Calu3 (cell line): ENCODE results near the gene MYH9. TPM values are rescaled to one million over a fixed set of nuclear protein-coding genes. Genes with fewer than 3 reads are reported as not detected.
A peak's percentile ranks its signal among the peaks of the same experiment; 100 is the strongest.

Experiments
- Bru-seq: library from RNA; stranded (reverse); fragments of 400-500 nt; gene quantifications from one replicate; lab custom pipeline; 2021; lab: Mats Ljungman, UMichigan
- BruChase-seq, 2 experiments: library from RNA; stranded (reverse); fragments of 400-500 nt; gene quantifications; one replicate each; lab custom pipeline; 2021; lab: Mats Ljungman, UMichigan
- BruUV-seq: library from RNA; stranded (reverse); fragments of 400-500 nt; replicated peaks from 2 replicates; lab custom pipeline; 2021; lab: Mats Ljungman, UMichigan
- CTCF ChIA-PET: fragments of 300-600 bp; sonication (Branson Sonifier 250); formaldehyde crosslinking; loops from one replicate; lab custom pipeline; 2022; ENCODE audit warnings: antibody characterized with exemption; lab: Charles Lee
- DNase-seq: peaks from one replicate; pipeline ENCODE4 v3.0.0; 2022
- H3K27ac Mint-ChIP-seq: one replicate; pipeline ENCODE4 v1.8.0; 2022; ENCODE audit warnings: mixed read lengths; ENCODE audit not compliant: unreplicated experiment
- H3K27me3 Mint-ChIP-seq: one replicate; pipeline ENCODE4 v1.8.0; 2022; ENCODE audit warnings: mixed read lengths; ENCODE audit not compliant: unreplicated experiment
- H3K36me3 Mint-ChIP-seq: one replicate; pipeline ENCODE4 v1.8.0; 2022; ENCODE audit warnings: mild to moderate bottlenecking, moderate library complexity, mixed read lengths; ENCODE audit not compliant: insufficient read depth, unreplicated experiment
- H3K4me1 Mint-ChIP-seq: one replicate; pipeline ENCODE4 v1.8.0; 2022; ENCODE audit warnings: mild to moderate bottlenecking, low read depth, mixed read lengths; ENCODE audit not compliant: unreplicated experiment
- H3K4me3 Mint-ChIP-seq: one replicate; pipeline ENCODE4 v1.8.0; 2022; ENCODE audit warnings: mild to moderate bottlenecking, low read depth, moderate library complexity, mixed read lengths; ENCODE audit not compliant: unreplicated experiment
- H3K9me3 Mint-ChIP-seq: one replicate; pipeline ENCODE4 v1.8.0; 2022; ENCODE audit warnings: low read depth, mixed read lengths; ENCODE audit not compliant: unreplicated experiment
- intact Hi-C: fragments of 100-400 bp; cut with micrococcal nuclease; formaldehyde crosslinking; loops from one replicate; pipeline ENCODE4 v1.10.0; 2022; ENCODE audit not compliant: unreplicated experiment
- long read RNA-seq: library from polyadenylated mRNA; stranded (forward); transcript quantifications from one replicate; pipeline ENCODE4 v2.0.0, GENCODE V29; 2022
- total RNA-seq: library from RNA; stranded (reverse); gene quantifications from 2 replicates; pipeline ENCODE4 v1.2.3, GENCODE V29; 2022
- TF ChIP-seq, protein P1 (sequence below): fragments of 200-600 bp; IDR thresholded peaks from one replicate; pipeline ENCODE4 v1.8.0; 2022; ENCODE audit warnings: antibody characterized with exemption; ENCODE audit not compliant: unreplicated experiment

The MYH9 gene
- total RNA-seq = 526 and 606 TPM in 2 replicates
- Bru-seq, nascent RNA = percentile 95 among the genes with signal in this experiment
- BruChase-seq, experiment 1, labeled RNA remaining after a 6-hour chase = percentile 97 among the genes with signal in this experiment
- BruChase-seq, experiment 2, labeled RNA remaining after a 2-hour chase = percentile 95 among the genes with signal in this experiment
- long read RNA-seq, full-length matches to known transcripts = 70 of 211 reads
- long read RNA-seq, partial matches to known transcripts = 123 of 211 reads
- long read RNA-seq, other reads (novel, unspliced or antisense) = 18 of 211 reads

DNA sequence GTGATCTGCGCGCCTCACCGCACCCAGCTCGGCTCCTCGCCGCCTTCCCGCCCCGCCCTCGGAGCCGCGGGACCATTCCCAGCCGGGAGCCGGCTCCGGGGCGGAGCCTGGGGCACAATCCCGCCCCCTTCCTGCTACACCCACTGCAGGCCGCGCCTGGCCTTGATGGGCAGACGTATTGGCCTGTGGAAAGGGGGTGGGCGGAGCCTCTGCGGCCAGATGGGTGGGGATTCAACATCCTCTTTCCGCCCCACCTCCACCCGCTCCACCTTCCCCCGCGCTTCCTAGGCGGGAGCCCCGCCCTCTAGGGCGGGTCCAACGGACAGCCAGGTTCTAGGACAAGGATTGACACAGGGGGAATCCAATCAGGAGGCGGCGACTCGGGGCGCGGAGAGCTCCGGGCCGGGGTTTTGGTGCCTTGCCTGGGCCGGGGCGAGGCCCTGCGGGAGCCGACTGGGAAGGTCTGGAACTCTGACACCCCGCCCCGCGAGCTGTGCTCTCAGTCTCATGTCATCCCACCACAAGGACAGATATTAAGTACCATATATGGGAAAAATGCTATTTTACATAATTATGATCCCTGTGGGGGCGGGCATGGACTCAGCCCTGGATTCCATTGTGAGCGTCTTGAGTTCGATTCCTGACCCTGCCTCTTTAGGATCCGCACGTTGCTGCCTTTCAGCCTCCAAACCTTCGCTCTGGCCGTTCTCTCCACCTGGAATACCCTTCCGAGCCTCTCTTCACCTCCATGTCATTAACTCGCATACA lies at the start of gene MYH9:
Gene MYH9, minus strand, starts transcription at position 9 of the 768 bp plus-strand sequence. CDS start 38,731 bp downstream, outside the sequence.
- H3K4me1 Mint-ChIP-seq = peaks cover 30% of the 10 kb centered on the region
- TF ChIP-seq, protein P1, sequence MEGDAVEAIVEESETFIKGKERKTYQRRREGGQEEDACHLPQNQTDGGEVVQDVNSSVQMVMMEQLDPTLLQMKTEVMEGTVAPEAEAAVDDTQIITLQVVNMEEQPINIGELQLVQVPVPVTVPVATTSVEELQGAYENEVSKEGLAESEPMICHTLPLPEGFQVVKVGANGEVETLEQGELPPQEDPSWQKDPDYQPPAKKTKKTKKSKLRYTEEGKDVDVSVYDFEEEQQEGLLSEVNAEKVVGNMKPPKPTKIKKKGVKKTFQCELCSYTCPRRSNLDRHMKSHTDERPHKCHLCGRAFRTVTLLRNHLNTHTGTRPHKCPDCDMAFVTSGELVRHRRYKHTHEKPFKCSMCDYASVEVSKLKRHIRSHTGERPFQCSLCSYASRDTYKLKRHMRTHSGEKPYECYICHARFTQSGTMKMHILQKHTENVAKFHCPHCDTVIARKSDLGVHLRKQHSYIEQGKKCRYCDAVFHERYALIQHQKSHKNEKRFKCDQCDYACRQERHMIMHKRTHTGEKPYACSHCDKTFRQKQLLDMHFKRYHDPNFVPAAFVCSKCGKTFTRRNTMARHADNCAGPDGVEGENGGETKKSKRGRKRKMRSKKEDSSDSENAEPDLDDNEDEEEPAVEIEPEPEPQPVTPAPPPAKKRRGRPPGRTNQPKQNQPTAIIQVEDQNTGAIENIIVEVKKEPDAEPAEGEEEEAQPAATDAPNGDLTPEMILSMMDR = no peak
- BruUV-seq = no TSS peak
- no peaks in the 10 kb centered on the region for H3K9me3 Mint-ChIP-seq
- peaks cover 53% of the 10 kb centered on the region for H3K36me3 Mint-ChIP-seq
- CTCF ChIA-PET = interaction anchor here (0.9 to 1.8 kb wide), 11 partner anchors 8 to 94 kb away, joined by 3 to 7 read pairs (median 4); partner anchors contain the start of gene TXN2
- H3K4me3 Mint-ChIP-seq = peak within 1 kb of the TSS; percentile 73
- intact Hi-C loops = loop anchor here (5.0 kb wide), 2 partner anchors 64 to 79 kb away; no protein-coding TSS in a partner anchor
- no peaks in the 10 kb centered on the region for H3K27me3 Mint-ChIP-seq
- H3K27ac Mint-ChIP-seq = peak within 1 kb of the TSS; percentile 82
- peak; percentile 100 for DNase-seq

DNA sequence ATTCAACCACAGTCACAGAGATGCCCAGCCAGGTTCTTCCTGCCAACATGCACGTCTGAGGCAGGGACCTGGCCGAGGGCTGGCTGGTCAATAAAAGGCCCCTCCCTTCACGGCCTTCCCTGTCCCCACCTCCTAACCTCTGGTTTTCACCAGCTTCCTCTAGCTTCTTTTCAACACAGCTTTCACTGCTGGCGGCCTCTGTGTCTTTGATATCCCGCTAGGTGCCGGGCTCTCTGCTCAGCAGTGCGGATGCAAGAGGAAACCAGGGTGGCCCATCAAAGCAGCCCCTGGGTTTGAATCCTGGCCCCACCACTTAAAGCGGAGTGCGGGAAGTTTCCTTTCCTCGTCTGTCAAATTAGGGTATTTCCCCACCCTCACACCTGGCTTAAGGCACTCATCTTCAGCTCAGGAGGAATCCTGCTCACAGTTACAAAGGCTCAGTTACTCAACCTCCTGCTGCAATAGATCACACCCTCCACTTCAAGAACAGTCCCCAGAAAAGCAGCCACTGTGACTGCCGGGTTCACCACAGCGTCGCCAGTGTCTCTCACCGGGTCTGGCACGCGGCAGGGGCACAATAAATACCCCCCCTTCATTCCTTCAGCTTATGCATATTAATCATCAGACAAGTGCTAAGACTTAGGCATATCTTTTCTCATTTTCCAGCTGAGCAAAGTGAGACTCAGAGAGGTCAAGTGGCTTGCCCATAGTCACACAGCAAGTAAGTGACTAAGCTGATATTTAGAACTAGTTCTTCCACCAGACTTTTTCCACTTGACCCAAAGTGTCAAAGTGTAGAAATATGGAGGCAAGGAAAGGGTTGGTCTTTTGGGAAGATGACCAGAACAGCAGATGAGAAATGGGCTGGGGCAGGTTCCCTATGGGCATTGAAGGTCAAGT lies 48.0 kb upstream of the MYH9 start:
- intact Hi-C loops = no loop called here
- no peaks in the 10 kb centered on the region for H3K9me3 Mint-ChIP-seq
- peaks cover 5% of the 10 kb centered on the region for H3K36me3 Mint-ChIP-seq
- H3K4me3 Mint-ChIP-seq = peak overlapping the region; percentile 31
- CTCF ChIA-PET = interaction anchor here (0.7 to 2.0 kb wide), 4 partner anchors 10 to 30 kb away, joined by 4 to 7 read pairs (median 5); no protein-coding TSS in a partner anchor
- H3K27me3 Mint-ChIP-seq = no peaks in the 10 kb centered on the region
- DNase-seq = peak; percentile 63
- TF ChIP-seq, protein P1 = no peak
- H3K4me1 Mint-ChIP-seq = peaks cover 64% of the 10 kb centered on the region
- no TSS peak for BruUV-seq
- H3K27ac Mint-ChIP-seq = peak overlapping the region; percentile 20

DNA sequence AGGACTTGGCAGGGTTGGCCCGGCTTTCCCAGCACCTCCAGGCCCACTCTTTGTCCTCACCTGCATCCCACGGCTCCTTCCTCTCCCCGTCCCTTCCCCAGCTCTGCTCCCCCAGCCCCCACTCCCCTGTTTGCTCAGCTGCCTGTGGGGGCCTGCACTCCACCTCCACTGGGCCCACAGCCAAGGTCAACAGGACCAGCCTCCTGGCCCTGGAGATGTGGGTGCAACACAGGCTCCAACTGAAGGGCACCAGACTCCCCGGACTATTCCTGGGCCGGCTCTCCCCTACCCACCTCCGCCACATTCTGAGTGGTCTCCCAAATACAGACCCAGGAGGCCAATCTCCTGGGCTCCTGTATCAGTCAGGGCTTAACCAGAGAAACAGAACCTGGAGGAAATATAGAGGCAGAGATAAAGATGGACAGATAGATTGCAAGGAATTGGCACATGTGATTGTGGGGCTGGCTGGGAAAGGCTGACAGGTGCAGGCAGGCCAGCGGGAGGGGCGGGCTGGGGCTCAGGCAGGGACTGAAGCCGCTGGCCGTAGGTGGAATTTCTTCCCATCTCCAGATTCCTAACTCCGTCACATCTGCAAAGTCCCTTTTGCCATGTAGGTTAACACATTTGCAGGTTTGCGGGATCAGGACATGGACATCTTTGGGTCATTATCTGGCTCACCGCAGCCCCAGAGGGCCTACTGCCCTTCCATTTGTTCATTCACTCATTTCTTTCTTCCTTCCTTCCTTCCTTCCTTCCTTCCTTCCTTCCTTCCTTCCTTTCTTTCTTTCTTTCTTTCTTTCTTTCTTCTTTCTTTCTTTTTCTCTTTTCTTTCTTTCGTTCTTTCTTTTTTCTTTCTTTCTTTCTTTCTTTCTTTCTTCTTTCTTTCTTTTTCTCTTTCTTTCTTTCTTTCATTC lies 45.8 kb upstream of the MYH9 start:
- Mint-ChIP-seq H3K27me3 (no peaks in the 10 kb centered on the region), H3K36me3 (peaks cover 5% of the 10 kb centered on the region), H3K27ac (no peak overlapping the region), H3K4me3 (no peak overlapping the region), H3K4me1 (peaks cover 54% of the 10 kb centered on the region), H3K9me3 (no peaks in the 10 kb centered on the region)
- TF ChIP-seq, protein P1 = no peak
- intact Hi-C loops = no loop called here
- DNase-seq = peak; percentile 42
- CTCF ChIA-PET = interaction anchor here (0.6 to 1.0 kb wide), 2 partner anchors 46 to 71 kb away, joined by 3 to 4 read pairs; partner anchors contain the start of gene MYH9
- no TSS peak for BruUV-seq
